Stimulated activated CD8-positive, alpha-beta memory T cell treated with anti-CD3 and anti-CD28 coated beads, Interleukin-4, amount 100 ng/mL, for 48 hours (primary cell): ENCODE data around the gene MOBP.

Experiments
- DNase-seq: peaks from one replicate; pipeline ENCODE4 v3.0.0-alpha.2; 2020

MOBP gene

DNA sequence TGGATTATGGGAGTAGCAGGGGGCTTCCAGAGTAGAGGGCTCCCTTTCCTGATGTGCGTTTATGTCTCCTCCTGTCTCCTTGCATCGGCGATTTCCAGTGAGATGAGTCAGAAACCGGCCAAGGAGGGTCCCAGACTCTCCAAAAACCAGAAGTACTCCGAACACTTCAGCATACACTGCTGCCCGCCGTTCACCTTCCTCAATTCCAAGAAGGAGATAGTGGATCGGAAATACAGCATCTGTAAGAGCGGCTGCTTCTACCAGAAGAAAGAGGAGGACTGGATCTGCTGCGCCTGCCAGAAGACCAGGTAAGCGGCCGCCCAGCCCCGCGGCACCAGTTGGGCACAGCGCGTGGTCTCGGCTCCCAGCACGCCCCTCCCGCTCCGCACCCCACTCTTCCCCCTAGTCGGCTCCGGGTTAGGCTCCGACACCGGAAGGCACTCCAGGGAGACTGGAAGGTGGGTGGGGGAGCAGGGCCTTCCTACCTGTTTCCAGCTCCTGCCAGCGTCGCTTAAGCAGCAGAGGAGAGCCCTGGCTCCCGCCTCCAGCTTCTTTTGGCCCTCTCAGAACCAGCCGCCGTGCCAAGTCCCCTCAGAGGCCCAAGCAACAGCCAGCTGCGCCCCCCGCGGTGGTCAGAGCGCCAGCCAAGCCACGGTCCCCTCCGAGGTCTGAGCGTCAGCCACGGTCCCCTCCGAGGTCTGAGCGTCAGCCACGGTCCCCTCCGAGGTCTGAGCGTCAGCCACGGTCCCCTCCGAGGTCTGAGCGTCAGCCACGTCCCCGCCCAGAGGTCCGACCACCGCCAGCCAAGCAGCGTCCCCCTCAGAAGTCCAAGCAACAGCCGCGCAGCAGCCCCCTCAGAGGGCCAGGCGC is 34.7 kb downstream of the MOBP start:
- DNase-seq, result no peak

DNA sequence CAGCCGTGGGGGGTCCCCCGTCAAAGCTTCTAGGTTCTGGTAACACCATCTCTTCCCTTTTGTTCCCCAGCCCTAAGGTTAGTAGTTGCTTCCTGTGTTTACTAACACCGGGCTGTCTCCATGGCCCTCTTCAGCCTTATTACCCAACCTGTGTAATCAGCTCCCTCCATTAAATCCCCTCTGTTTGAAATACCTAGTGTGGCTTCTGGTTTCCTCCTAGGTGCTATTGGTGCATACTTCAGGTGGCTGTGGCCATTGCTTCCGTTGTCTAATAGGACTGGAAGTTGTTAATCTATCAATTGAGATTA is 35.3 kb downstream of the MOBP start:
- no peak for DNase-seq

GRCh38 chr3:39505866-39506742 is 38.6 kb downstream of the MOBP start:
- DNase-seq, result no peak

GRCh38 chr3:39506863-39507262 is 39.4 kb downstream of the MOBP start:
- no peak for DNase-seq

- DNase-seq, result no peak
Measured at GRCh38 chr3:39513791-39514369, 46.4 kb downstream of the MOBP start.

GRCh38 chr3:39515681-39516441 is 48.4 kb downstream of the MOBP start:
- DNase-seq, result no peak

GRCh38 chr3:39519103-39519502 is 51.6 kb downstream of the MOBP start:
- DNase-seq, result no peak

DNA sequence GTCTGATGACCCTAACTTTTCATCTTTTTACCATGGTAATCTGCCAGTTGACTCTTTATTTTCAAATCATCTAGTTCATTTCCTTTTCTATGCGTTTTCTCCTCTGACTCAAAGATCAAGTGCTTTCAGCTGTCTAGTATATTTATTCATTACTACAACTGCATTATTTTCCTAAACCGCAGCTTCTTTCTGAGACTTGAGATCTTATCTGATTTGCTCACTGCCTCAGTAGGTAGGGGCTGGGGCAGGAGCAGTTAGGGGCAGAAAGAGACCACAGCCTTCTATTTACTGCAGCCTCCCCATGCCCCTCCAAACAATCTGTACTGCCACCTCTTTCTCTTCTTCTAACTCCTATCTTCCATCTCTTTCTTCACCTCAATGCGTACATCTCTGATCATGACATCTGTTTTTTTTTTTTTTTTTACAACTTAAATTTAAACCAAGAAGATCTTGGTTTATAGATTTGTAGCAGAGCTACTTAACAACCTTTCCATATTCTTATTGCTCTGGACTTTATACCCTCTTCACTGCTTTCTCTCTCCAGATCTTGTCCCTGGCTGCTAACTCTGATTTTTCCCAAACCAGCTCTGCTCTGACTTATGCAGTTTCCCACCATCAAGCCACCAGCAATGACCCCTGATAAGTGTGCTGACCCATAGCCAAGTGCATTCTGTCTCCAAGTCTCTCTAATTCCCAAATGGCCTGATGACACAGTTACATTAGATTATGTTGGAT is 52.2 kb downstream of the MOBP start:
- DNase-seq, result no peak

DNA sequence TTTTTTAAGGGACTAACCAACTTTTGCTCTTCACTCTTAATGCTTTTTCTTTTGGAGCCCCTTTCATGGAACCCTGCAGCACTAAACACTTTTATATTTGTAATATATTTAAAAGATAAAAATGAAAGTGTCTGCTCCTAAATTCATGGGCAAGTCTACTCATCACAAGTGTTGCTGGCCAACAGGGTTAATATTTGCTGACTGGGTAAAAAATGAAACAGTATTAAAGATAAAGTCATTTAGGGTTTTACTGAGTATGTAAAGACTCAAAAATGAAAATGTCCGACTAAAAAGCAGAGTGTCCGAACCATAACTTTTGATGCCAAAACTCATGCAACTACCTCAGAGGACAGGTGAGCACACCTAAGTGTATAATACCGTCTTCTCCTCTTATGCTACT is 54.0 kb downstream of the MOBP start:
- no peak for DNase-seq

GRCh38 chr3:39524107-39524506 is 56.6 kb downstream of the MOBP start:
- no peak for DNase-seq

DNA sequence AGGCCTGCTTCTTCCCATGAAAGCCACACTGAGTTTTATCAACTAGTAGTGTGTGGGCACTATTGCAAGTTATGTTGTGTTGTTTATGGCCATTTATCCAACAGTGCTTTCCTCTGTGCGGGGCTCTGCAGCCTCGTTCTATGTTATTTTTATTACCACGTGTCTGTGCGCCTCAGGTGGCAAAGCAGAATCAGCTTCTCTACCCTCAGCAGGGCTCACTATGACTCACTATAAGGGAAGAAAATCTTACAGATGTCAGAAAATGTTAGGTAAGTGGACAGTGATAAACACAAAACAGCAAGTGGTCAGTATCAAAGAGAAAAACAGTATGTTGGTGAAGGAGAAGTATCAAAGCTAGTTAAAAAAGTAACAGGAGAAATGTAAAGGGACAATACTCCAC is 61.4 kb downstream of the MOBP start:
- DNase-seq, result no peak

DNA sequence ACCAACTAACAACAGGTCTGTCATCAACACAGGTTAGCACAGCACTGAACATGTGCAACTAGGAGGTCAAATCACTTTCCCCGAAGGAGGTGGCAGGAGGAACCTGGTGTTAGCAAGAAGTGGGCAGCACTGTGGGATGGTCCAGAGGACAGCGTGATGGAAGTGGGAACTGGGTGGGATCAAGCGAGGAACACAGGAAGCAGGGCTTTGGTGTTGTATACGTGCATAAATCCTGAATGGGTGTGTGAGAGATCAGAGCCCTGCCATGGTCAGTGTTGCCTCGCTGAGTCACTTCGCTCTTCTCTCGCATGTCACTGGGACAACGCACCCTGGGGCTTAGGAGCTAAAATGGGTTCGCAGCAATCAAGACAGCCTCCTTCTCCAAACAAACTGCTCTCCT is 62.1 kb downstream of the MOBP start:
- no peak for DNase-seq

DNA sequence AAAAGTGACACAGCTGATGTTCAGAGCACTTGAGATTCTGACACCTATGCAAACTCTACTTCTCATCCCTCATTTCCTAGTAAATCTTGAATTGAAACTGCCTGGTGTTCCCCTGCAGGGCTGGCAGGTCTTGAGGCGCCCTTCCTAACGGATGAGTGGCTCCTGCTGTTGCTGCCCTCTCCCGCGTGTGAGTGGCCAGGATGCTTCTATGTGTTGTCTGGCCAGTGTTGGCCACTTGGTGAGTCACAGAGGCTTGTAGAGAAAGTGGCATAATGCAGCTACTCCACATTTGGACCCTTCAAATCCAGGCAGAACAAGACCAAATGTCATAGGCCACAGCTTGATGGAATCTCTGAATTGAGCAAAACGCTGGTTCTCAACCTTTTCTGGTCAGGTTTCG is 63.6 kb downstream of the MOBP start:
- no peak for DNase-seq

DNA sequence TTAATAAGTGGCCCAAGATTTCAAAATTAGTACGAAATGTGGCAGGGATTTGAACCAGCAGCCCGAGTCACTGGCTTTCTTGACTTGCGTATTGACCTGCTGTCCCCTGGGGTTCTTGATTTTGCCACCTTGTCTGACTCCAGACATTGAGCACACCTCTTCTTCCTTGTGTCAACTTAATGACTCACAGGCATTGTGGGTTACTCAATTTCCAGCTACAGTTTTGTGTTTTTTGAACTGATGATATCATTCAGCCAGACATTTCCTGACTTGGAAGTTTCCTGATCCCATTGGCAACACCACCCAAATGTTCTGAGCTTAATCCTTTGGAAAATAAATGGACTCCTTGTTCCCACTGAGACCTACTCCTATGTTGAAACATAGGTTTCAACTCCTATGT is 64.2 kb downstream of the MOBP start:
- DNase-seq, result no peak

DNA sequence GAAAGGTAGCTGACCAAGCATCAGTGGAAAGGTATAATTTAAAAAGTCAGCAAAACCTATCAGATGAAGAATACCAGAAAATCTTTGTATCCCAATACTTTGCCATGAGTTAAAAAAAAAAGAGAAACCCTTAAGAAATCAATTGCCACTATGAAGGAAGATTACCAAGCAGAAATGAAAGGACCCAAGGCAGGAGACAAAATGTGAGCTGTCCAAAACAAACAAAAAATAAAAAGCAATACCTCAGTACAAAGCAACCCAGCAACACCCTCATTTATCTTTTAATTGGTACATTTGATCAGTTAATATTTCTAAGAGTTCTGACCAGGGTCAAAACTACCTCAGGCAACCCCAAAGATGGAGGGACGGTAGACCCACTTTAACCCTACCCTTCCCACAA is 65.3 kb downstream of the MOBP start:
- DNase-seq, result no peak

DNA sequence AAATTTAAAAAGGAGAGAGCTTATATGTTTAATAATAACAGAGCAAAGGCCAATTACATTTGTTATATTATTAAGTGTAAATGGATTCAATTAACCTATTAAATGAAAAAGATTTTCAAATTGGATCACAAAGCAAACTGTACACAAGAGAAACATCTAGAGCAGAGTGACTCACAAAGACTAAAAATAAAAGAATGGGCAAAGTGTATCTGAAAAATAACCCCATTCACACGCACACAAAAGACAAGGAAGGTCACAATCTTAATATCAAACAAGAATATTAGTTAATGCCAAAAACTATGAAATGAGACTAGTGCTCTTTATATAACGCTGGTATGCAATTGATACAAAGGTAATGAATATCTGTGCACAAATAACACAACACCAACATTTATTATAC is 65.7 kb downstream of the MOBP start:
- DNase-seq, result no peak

- DNase-seq, result no peak
Measured at GRCh38 chr3:39540162-39540921, 72.9 kb downstream of the MOBP start.

DNA sequence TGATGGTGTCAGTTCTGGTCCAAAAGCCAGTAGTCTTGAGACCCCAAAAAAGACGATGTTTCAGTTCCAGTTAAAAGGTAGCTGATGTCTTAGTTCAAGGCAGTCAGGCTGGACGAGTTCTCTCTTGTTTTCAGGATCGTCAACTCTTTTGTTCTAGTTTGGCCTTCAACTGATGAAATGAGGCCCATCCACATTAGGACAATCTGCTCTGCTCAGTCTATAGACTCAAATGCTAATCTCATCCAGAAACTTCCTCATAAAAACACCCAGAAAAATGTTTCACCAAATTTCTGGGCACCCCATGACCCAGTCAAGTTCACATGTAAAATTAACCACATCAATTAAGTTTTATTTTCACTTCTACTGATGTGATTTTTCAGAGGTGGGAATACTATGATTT is 74.0 kb downstream of the MOBP start:
- DNase-seq, result no peak

DNA sequence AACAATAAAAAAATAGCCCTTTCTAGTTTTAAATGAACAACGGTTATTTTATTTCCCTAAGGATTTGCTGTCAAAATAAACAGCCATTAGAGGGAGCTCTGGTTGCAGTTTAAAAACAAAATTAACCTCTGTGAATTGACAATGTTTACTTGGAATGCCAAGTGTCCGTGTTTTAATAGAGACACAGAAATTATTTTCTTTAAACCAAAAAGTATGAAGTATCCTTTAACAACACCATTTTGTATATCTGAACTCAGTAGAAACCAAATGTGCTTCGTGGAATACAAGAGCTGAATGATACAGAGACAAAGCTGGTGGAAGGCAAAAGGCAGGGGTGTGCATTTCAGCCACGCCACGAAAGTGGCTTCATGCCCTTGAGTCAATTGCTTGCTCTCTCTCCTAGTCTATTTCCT is 74.4 kb downstream of the MOBP start:
- DNase-seq, result no peak

- DNase-seq, result no peak
Measured at GRCh38 chr3:39542588-39542988, 75.1 kb downstream of the MOBP start.

DNA sequence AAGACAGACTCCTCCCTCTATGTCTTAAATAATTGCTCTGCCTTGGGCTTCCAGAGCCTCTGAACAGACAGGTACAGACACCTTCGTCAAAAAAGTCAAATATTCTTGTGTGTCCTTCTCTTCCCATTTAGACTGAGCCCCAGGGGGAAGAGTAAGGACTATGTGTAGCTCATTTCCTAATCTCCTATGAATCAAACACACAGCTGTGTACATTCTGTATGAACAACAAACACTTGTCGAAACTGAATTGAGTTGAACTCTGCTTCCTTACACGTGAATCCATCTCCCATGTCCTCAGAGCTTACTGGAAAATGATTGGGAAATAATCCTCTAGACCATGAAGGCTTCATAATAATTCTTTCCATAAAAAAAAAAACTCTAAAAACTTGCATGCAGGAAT is 80.8 kb downstream of the MOBP start:
- no peak for DNase-seq
